Caco-2 (cell line): ENCODE data around the gene SGSM1. TPM values are rescaled to one million over a fixed set of nuclear protein-coding genes. Genes with fewer than 3 reads are reported as not detected.

Experiments
- BruUV-seq: library from RNA; stranded (reverse); fragments of 400-500 nt; replicated peaks from 2 replicates; lab custom pipeline; 2021; lab: Mats Ljungman, UMichigan
- CTCF ChIA-PET: fragments of 300-600 bp; sonication (Branson Sonifier 250); formaldehyde crosslinking; loops from one replicate; lab custom pipeline; 2022; ENCODE audit warnings: antibody characterized with exemption; lab: Charles Lee
- POLR2A ChIA-PET: fragments of 300-600 bp; sonication (Branson Sonifier 250); formaldehyde crosslinking; loops from one replicate; lab custom pipeline; 2022; ENCODE audit warnings: antibody characterized with exemption; lab: Charles Lee
- DNase-seq, 2 experiments: peaks; one replicate each; pipeline versions ENCODE4 v3.0.0 to v3.0.0-alpha.2; 2020 to 2022
- H3K27me3 ChIP-seq: replicated peaks from 2 replicates; pipeline ENCODE4 v1.6.0; 2011; ENCODE audit warnings: low read length; ENCODE audit not compliant: control insufficient read depth, insufficient read depth
- H3K36me3 ChIP-seq: 2 replicates; pipeline ENCODE4 v1.5.1; 2011; ENCODE audit warnings: low read length; ENCODE audit not compliant: control insufficient read depth, insufficient read depth
- H3K4me1 ChIP-seq: fragments of 250-450 bp; sonication (Bioruptor Pico); 2 replicates; pipeline ENCODE4 v1.5.1; 2020; ENCODE audit warnings: mild to moderate bottlenecking
- H3K4me3 ChIP-seq: 2 replicates; pipeline ENCODE4 v1.5.1; 2011; ENCODE audit warnings: low read depth, mild to moderate bottlenecking, control low read depth, low read length
- H3K9me3 ChIP-seq: fragments of 250-450 bp; sonication (Bioruptor Pico); 2 replicates; pipeline ENCODE4 v1.5.1; 2020; ENCODE audit warnings: mild to moderate bottlenecking, moderate library complexity
- H3K27ac Mint-ChIP-seq: one replicate; pipeline ENCODE4 v1.8.0; 2022; ENCODE audit warnings: mixed read lengths; ENCODE audit not compliant: unreplicated experiment
- H3K27me3 Mint-ChIP-seq: one replicate; pipeline ENCODE4 v1.8.0; 2022; ENCODE audit warnings: mixed read lengths; ENCODE audit not compliant: insufficient read depth, unreplicated experiment
- H3K36me3 Mint-ChIP-seq: one replicate; pipeline ENCODE4 v1.8.0; 2022; ENCODE audit warnings: mild to moderate bottlenecking, mixed read lengths; ENCODE audit not compliant: insufficient read depth, unreplicated experiment
- H3K4me1 Mint-ChIP-seq: one replicate; pipeline ENCODE4 v1.8.0; 2022; ENCODE audit warnings: low read depth, mixed read lengths; ENCODE audit not compliant: unreplicated experiment
- H3K4me3 Mint-ChIP-seq: one replicate; pipeline ENCODE4 v1.8.0; 2022; ENCODE audit warnings: mild to moderate bottlenecking, moderate library complexity, mixed read lengths; ENCODE audit not compliant: unreplicated experiment
- H3K9me3 Mint-ChIP-seq: one replicate; pipeline ENCODE4 v1.8.0; 2022; ENCODE audit warnings: mixed read lengths; ENCODE audit not compliant: unreplicated experiment
- CTCF ChIP-seq, 2 experiments: fragments of 200-600 bp in 1 of 2; IDR thresholded peaks; 1 replicate in 1 of 2; 2 replicates in 1 of 2; pipeline versions ENCODE4 v1.5.1 to v1.8.0; 2011 to 2022; ENCODE audit warnings: antibody characterized with exemption in 1 of 2, control low read depth in 1 of 2, inconsistent platforms in 1 of 2, low read depth in 1 of 2, low read length in 1 of 2, mild to moderate bottlenecking in 1 of 2, moderate library complexity in 1 of 2; ENCODE audit not compliant: insufficient read depth in 1 of 2, severe bottlenecking in 1 of 2, unreplicated experiment in 1 of 2
- intact Hi-C: fragments of 100-400 bp; cut with micrococcal nuclease; formaldehyde crosslinking; loops from one replicate; pipeline ENCODE4 v1.10.0; 2022; ENCODE audit not compliant: unreplicated experiment
- total RNA-seq: library from RNA; stranded (reverse); gene quantifications from 2 replicates; pipeline ENCODE4 v1.2.3, GENCODE V29; 2022

Gene SGSM1
- total RNA-seq, 1 experiment from 2014 or later = 6.1 TPM

- Histone ChIP-seq H3K36me3 (no peaks in the 10 kb centered on the region), H3K27me3 (no peaks in the 10 kb centered on the region), H3K4me3 (no peak overlapping the region), H3K9me3 (no peaks in the 10 kb centered on the region), H3K4me1 (peaks cover 19% of the 10 kb centered on the region)
- ChIA-PET CTCF (interaction anchor here (0.7 to 1.7 kb wide), 4 partner anchors 14 to 61 kb away, joined by 3 to 9 read pairs (median 6); no protein-coding TSS in a partner anchor), POLR2A (interaction anchor here (0.8 kb wide), 2 partner anchors 12 to 196 kb away, joined by 3 to 4 read pairs; partner anchors contain the start of gene LRRC75B)
- Mint-ChIP-seq H3K4me3 (peak overlapping the region; percentile 41), H3K36me3 (no peaks in the 10 kb centered on the region), H3K9me3 (no peaks in the 10 kb centered on the region), H3K27me3 (no peaks in the 10 kb centered on the region), H3K4me1 (peaks cover 16% of the 10 kb centered on the region), H3K27ac (peak overlapping the region; percentile 63)
- peak; percentile 38 to 60 for DNase-seq
- no peak for TF ChIP-seq CTCF (IDR thresholded peaks at IDR 0.05; ENCODE audit: insufficient read depth in 1 of 2, low read depth in 1 of 2, low read length in 1 of 2, severe bottlenecking in 1 of 2, unreplicated experiment in 1 of 2)
- intact Hi-C loops = loop anchor here (1.0 kb wide), 1 partner anchor 13 kb away; no protein-coding TSS in a partner anchor
- no TSS peak for BruUV-seq
Measured at GRCh38 chr22:24789516-24789915, 16.5 kb upstream of the SGSM1 start.

GRCh38 chr22:24791362-24791761, 14.6 kb upstream of the SGSM1 start:
- H3K9me3 ChIP-seq = no peaks in the 10 kb centered on the region
- peaks cover 16% of the 10 kb centered on the region for H3K4me1 Mint-ChIP-seq
- H3K36me3 Mint-ChIP-seq = no peaks in the 10 kb centered on the region
- CTCF ChIA-PET = no interaction called here
- H3K36me3 ChIP-seq = no peaks in the 10 kb centered on the region
- intact Hi-C loops = no loop called here
- no TSS peak for BruUV-seq
- POLR2A ChIA-PET = no interaction called here
- no peak for TF ChIP-seq CTCF (IDR thresholded peaks at IDR 0.05; ENCODE audit: insufficient read depth in 1 of 2, low read depth in 1 of 2, low read length in 1 of 2, severe bottlenecking in 1 of 2, unreplicated experiment in 1 of 2)
- H3K27me3 Mint-ChIP-seq = no peaks in the 10 kb centered on the region
- H3K4me3 Mint-ChIP-seq = no peak overlapping the region
- no peak overlapping the region for H3K4me3 ChIP-seq
- no peak overlapping the region for H3K27ac Mint-ChIP-seq
- DNase-seq = no peak
- no peaks in the 10 kb centered on the region for H3K27me3 ChIP-seq
- no peaks in the 10 kb centered on the region for H3K9me3 Mint-ChIP-seq
- H3K4me1 ChIP-seq = peaks cover 19% of the 10 kb centered on the region

- Histone ChIP-seq H3K4me3 (no peak overlapping the region), H3K4me1 (no peaks in the 10 kb centered on the region), H3K27me3 (no peaks in the 10 kb centered on the region), H3K9me3 (no peaks in the 10 kb centered on the region), H3K36me3 (no peaks in the 10 kb centered on the region)
- Mint-ChIP-seq H3K27ac (no peak overlapping the region), H3K9me3 (no peaks in the 10 kb centered on the region), H3K4me1 (peaks cover 13% of the 10 kb centered on the region), H3K36me3 (no peaks in the 10 kb centered on the region), H3K27me3 (no peaks in the 10 kb centered on the region), H3K4me3 (no peak overlapping the region)
- ChIA-PET CTCF (no interaction called here), POLR2A (no interaction called here)
- no peak for TF ChIP-seq CTCF (IDR thresholded peaks at IDR 0.05; ENCODE audit: insufficient read depth in 1 of 2, low read depth in 1 of 2, low read length in 1 of 2, severe bottlenecking in 1 of 2, unreplicated experiment in 1 of 2)
- intact Hi-C loops = no loop called here
- DNase-seq = no peak
- BruUV-seq = no TSS peak
Measured at GRCh38 chr22:24796056-24796455, 10.0 kb upstream of the SGSM1 start.
